GM06990 (cell line): ENCODE data around the gene MRGPRF.

Experiments used
- DNase-seq: peaks from one replicate; pipeline ENCODE4 v3.0.0-alpha.2; 2011; ENCODE audit not compliant: insufficient read length; ENCODE audit errors: extremely low read depth
- H3K27me3 ChIP-seq: replicated peaks from 2 replicates; pipeline ENCODE4 v1.6.0; 2011; ENCODE audit warnings: low read length; ENCODE audit not compliant: control insufficient read depth, insufficient read depth
- H3K36me3 ChIP-seq: 2 replicates; pipeline ENCODE4 v1.5.1; 2011; ENCODE audit warnings: low read length; ENCODE audit not compliant: control insufficient read depth, insufficient read depth
- H3K4me3 ChIP-seq: replicated peaks from 2 replicates; pipeline ENCODE4 v1.5.1; 2011; ENCODE audit warnings: low read depth, mild to moderate bottlenecking, control low read depth, low read length
- TF ChIP-seq, protein P1 (sequence below): IDR thresholded peaks from 2 replicates; pipeline ENCODE4 v1.5.1; 2011; ENCODE audit warnings: low read length, control low read depth, mild to moderate bottlenecking, inconsistent platforms; ENCODE audit not compliant: insufficient read depth, poor library complexity, severe bottlenecking

Gene MRGPRF

DNA sequence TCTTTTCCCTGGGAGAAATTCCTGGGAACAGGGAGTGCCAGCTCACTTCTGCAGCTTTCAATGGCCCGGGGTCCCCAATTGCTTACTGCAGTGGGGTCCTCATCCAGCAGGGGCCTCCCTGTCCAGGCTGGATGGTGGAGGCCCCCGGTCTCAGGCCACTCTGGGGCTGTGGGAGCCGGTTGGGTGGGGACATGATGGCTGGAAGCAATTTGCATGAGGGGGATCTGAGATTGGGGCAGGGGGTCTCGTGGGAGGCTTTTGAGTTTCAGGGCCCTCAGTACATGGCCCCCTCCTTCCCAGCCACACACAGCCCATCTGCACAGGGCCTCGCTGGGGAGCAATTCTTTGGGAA is 57.5 kb downstream of the MRGPRF start:
- H3K36me3 ChIP-seq = no peaks in the 10 kb centered on the region
- no peaks in the 10 kb centered on the region for H3K27me3 ChIP-seq
- DNase-seq = no peak
- H3K4me3 ChIP-seq = no peak overlapping the region
- TF ChIP-seq, protein P1, sequence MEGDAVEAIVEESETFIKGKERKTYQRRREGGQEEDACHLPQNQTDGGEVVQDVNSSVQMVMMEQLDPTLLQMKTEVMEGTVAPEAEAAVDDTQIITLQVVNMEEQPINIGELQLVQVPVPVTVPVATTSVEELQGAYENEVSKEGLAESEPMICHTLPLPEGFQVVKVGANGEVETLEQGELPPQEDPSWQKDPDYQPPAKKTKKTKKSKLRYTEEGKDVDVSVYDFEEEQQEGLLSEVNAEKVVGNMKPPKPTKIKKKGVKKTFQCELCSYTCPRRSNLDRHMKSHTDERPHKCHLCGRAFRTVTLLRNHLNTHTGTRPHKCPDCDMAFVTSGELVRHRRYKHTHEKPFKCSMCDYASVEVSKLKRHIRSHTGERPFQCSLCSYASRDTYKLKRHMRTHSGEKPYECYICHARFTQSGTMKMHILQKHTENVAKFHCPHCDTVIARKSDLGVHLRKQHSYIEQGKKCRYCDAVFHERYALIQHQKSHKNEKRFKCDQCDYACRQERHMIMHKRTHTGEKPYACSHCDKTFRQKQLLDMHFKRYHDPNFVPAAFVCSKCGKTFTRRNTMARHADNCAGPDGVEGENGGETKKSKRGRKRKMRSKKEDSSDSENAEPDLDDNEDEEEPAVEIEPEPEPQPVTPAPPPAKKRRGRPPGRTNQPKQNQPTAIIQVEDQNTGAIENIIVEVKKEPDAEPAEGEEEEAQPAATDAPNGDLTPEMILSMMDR = no peak

DNA sequence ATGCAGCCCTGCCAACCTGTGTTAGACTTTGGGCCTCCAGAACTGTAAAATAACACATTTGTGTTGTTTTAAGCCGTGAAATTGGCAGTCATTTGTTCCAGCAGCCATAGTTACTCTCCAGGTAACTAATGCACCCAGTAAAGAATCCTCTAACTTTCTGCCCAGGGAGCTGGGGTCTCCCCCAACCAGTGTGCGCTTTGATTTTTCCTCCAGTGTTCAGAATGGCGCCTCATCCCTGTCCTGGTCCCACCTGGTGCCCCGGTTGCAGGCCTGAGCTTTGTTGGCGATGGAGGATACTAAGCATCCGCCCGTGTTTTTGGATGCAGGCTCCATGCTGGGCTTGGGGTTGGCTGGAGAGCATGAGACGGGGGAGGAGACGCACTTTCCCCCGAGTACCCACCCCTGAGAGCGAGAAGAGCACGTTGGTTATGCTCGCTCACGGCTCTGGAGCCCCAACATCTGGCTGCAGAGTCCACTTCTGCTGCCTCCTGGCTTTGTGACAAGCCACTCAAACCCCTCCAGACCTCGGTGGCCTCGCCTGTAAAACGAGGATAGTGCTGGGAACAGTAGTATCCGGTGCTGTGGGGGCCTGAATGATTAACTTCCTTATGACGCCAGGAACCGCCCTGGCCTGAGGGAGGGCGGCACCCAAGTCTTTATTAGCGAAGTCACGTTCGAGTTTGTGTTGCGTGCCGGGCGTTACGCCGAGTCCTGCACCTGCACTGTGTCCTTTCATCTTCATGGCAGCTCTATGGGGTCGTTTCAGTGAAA is 58.0 kb downstream of the MRGPRF start:
- TF ChIP-seq, protein P1 = no peak
- no peak for DNase-seq
- H3K36me3 ChIP-seq = no peaks in the 10 kb centered on the region
- no peak overlapping the region for H3K4me3 ChIP-seq
- no peaks in the 10 kb centered on the region for H3K27me3 ChIP-seq
